A549 (cell line): Measurements from ENCODE around the gene TMEM53. TPM values are rescaled to one million over a fixed set of nuclear protein-coding genes. Genes with fewer than 3 reads are reported as not detected.

Experiments
- ATAC-seq, 2 experiments: fragments of 200-7000 bp in 1 of 2; fragments of >200 bp in 1 of 2; cut with Nextera tagmentation in 1 of 2; cut with Tn5 transposase in 1 of 2; 3 replicates each; pipeline versions ENCODE4 v1.8.0 to v1.9.1; 2018 to 2020; ENCODE audit warnings: mild to moderate bottlenecking in 1 of 2, moderate library complexity in 1 of 2
- CTCF ChIA-PET: fragments of 300-600 bp; sonication (Branson Sonifier 250); formaldehyde crosslinking; extraction: SDS; loops from one replicate; lab custom pipeline; 2021; ENCODE audit warnings: antibody characterized with exemption, inconsistent platforms; lab: Yijun Ruan, JAX
- POLR2A ChIA-PET: fragments of 350-600 bp; formaldehyde crosslinking; extraction: SDS; loops from one replicate; lab custom pipeline; 2021; ENCODE audit warnings: antibody characterized with exemption, inconsistent platforms; lab: Yijun Ruan, JAX
- DNase-seq, 2 experiments: peaks; one replicate each; pipeline versions ENCODE4 v3.0.0 to v3.0.0-alpha.2; 2011 to 2016; ENCODE audit warnings: low read depth in 1 of 2, low spot score in 1 of 2
- FAIRE-seq: peaks from 2 replicates; lab custom pipeline; 2011; peaks lifted over from hg19 to GRCh38; lab: Jason Lieb, UNC
- H3K27ac ChIP-seq, 2 experiments: fragments of >200 bp; sonication (Bioruptor Twin); formaldehyde crosslinking; 3 replicates each; pipeline ENCODE4 v1.5.1; 2016 to 2017
- H3K4me1 ChIP-seq: fragments of >200 bp; sonication (Bioruptor Twin); formaldehyde crosslinking; 3 replicates; pipeline ENCODE4 v1.6.1; 2016
- H3K4me2 ChIP-seq: fragments of >200 bp; sonication (Bioruptor Twin); formaldehyde crosslinking; 3 replicates; pipeline ENCODE4 v1.6.1; 2016
- H3K4me3 ChIP-seq: fragments of >200 bp; sonication (Bioruptor Twin); formaldehyde crosslinking; 3 replicates; pipeline ENCODE4 v1.5.1; 2016
- H3K9me3 ChIP-seq: fragments of >200 bp; sonication (Bioruptor Twin); formaldehyde crosslinking; 3 replicates; pipeline ENCODE4 v1.6.1; 2016
- CEBPB ChIP-seq, 2 experiments: fragments of >200 bp in 1 of 2; sonication (Bioruptor Twin) in 1 of 2; formaldehyde crosslinking in 1 of 2; IDR thresholded peaks; 2 replicates each; pipeline ENCODE4 v1.6.1; 2012 to 2016
- FOSB ChIP-seq: fragments of 250-450 bp; sonication (Bioruptor Pico); IDR thresholded peaks from 2 replicates; pipeline ENCODE4 v1.5.0; 2020; ENCODE audit warnings: mild to moderate bottlenecking, moderate library complexity
- FOSL2 ChIP-seq, 2 experiments: fragments of 450-650 bp in 1 of 2; fragments of >200 bp in 1 of 2; sonication (Bioruptor Twin) in 1 of 2; formaldehyde crosslinking; IDR thresholded peaks; 2 replicates each; pipeline versions ENCODE4 v1.5.0 to v1.6.1; 2016 to 2020; ENCODE audit warnings: mild to moderate bottlenecking in 1 of 2, moderate library complexity in 1 of 2
- GATA3 ChIP-seq: IDR thresholded peaks from 2 replicates; pipeline ENCODE4 v1.6.1; 2012; ENCODE audit warnings: borderline replicate concordance
- HDAC2 ChIP-seq: fragments of 200-600 bp; sonication (generic); IDR thresholded peaks from 2 replicates; pipeline ENCODE4 v1.6.1; 2016
- HOXA7 ChIP-seq: fragments of 250-450 bp; sonication (Bioruptor Pico); IDR thresholded peaks from 2 replicates; pipeline ENCODE4 v1.5.0; 2020; ENCODE audit warnings: mild to moderate bottlenecking, moderate library complexity
- KDM5A ChIP-seq: fragments of 200-600 bp; sonication (generic); IDR thresholded peaks from 2 replicates; pipeline ENCODE4 v1.6.1; 2016; ENCODE audit warnings: antibody characterized with exemption, mild to moderate bottlenecking
- MAZ ChIP-seq: fragments of 150-350 bp; IDR thresholded peaks from 2 replicates; pipeline ENCODE4 v1.6.1; 2014; ENCODE audit warnings: antibody characterized with exemption, low read depth, low read length, borderline replicate concordance
- MYC ChIP-seq: IDR thresholded peaks from 2 replicates; pipeline ENCODE4 v1.6.1; 2012; ENCODE audit warnings: mild to moderate bottlenecking, inconsistent platforms, low read length, improper control_type of control experiment, borderline replicate concordance
- NFE2L2 ChIP-seq: fragments of 150-350 bp; conservative IDR thresholded peaks from 2 replicates; pipeline ENCODE4 v1.6.1; 2014; ENCODE audit warnings: low read length
- POLR2A ChIP-seq: IDR thresholded peaks from 2 replicates; pipeline ENCODE4 v1.6.1; 2012; ENCODE audit warnings: mild to moderate bottlenecking, low read length
- RFX5 ChIP-seq: fragments of 450-650 bp; IDR thresholded peaks from 2 replicates; pipeline ENCODE4 v1.7.1; 2014; ENCODE audit warnings: antibody characterized with exemption, mild to moderate bottlenecking, moderate library complexity
- RNF2 ChIP-seq: fragments of 200-600 bp; sonication (generic); IDR thresholded peaks from 2 replicates; pipeline ENCODE4 v1.6.1; 2016; ENCODE audit warnings: low read depth, mild to moderate bottlenecking, antibody characterized with exemption, moderate library complexity, borderline replicate concordance
- SREBF2 ChIP-seq: fragments of 450-650 bp; IDR thresholded peaks from 2 replicates; pipeline ENCODE4 v1.6.1; 2014; ENCODE audit warnings: mild to moderate bottlenecking, moderate library complexity
- TFCP2L1 ChIP-seq: fragments of 250-450 bp; sonication (Bioruptor Pico); IDR thresholded peaks from 2 replicates; pipeline ENCODE4 v1.5.0; 2021; ENCODE audit warnings: mild to moderate bottlenecking
- TP53 ChIP-seq: fragments of 250-450 bp; sonication (Bioruptor Pico); IDR thresholded peaks from 2 replicates; pipeline ENCODE4 v1.5.0; 2021; ENCODE audit warnings: mild to moderate bottlenecking, moderate library complexity
- ZSCAN20 ChIP-seq: fragments of 250-450 bp; sonication (Bioruptor Pico); IDR thresholded peaks from 2 replicates; pipeline ENCODE4 v1.8.0; 2022; ENCODE audit warnings: mild to moderate bottlenecking, moderate library complexity
- WGBS: methylation state at CpG from one replicate; pipeline ENCODE4 v1.1.6; 2017; ENCODE audit errors: missing lambda C conversion rate; 5-methylcytosine and 5-hydroxymethylcytosine counted together
- polyA plus RNA-seq, 4 experiments: library from polyadenylated mRNA; depleted of rRNA in 3 of 4; stranded (reverse); fragments of >200 nt; fragmentation: RNase III in 1 of 4; extraction: RNeasy Plus Mini Kit Qiagen cat#74134 plus additional on column Dnase treatment in 1 of 4; gene quantifications; 2 replicates in 3 of 4; 3 replicates in 1 of 4; pipeline ENCODE4 v1.2.3, GENCODE V29; 2011 to 2017
- TF ChIP-seq, protein P1 (sequence below): fragments of >200 bp; sonication (Bioruptor Twin); formaldehyde crosslinking; IDR thresholded peaks from 3 replicates; pipeline ENCODE4 v1.6.1; 2016
- TF ChIP-seq, protein P2 (sequence below): IDR thresholded peaks from 2 replicates; pipeline ENCODE4 v1.6.1; 2012
- TF ChIP-seq, protein P3 (sequence below): fragments of 250-450 bp; sonication (Bioruptor Pico); IDR thresholded peaks from 2 replicates; pipeline ENCODE4 v1.5.0; 2020; ENCODE audit warnings: low read depth, mild to moderate bottlenecking, moderate library complexity
- TF ChIP-seq, protein P4 (sequence below): fragments of 250-450 bp; sonication (Bioruptor Pico); IDR thresholded peaks from 2 replicates; pipeline ENCODE4 v1.5.0; 2021; ENCODE audit warnings: mild to moderate bottlenecking, moderate library complexity, borderline replicate concordance
- TF ChIP-seq, protein P5 (sequence below): IDR thresholded peaks from 2 replicates; pipeline ENCODE4 v1.6.1; 2012; ENCODE audit warnings: low read depth, borderline replicate concordance

The TMEM53 gene
- polyA plus RNA-seq, 2 of the 4 experiments (the other 2 are of a cell fraction) = 6.2 to 8.0 TPM

DNA sequence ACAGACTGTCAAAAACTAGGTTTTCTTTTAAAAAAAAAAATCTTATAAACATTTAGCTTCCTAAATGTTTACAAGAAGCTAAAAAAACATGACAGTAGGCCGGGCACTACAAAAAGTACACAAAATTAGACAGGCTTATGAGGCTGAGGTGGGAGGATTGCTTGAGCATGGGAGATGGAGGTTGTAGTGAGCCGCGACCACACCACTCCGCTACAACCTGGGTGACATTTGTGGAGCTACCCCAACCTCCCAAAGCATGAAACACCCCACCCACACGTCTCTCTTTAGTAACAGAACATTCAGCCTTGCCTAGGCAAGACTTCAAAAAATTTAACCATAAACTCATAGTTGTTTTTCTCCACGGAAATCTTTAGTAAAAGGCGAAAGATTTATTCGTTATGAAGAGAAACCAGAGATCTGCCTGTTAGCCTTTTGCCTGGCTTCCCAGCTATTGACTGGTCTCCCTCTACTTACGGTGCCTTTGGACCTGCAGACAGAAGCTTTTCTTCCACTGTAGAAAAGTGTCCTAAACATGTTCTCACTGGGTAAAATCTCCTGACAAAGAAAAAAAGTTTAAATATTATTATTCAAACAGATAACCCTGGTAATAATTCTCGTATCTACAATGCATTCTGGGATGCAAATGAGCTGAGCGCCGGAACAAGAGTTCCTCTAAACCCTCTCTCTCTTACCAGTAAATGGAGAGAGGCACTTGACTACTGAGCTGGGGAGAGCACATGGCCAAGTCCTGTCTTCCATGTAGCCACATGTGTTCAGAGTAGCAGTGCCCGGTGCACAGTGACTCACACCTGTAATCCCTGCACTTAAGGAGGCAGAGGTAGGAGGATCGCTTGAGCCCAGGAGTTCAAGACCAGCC, 47.4 kb upstream of the TMEM53 start (continued):
- TF ChIP-seq, protein P1, sequence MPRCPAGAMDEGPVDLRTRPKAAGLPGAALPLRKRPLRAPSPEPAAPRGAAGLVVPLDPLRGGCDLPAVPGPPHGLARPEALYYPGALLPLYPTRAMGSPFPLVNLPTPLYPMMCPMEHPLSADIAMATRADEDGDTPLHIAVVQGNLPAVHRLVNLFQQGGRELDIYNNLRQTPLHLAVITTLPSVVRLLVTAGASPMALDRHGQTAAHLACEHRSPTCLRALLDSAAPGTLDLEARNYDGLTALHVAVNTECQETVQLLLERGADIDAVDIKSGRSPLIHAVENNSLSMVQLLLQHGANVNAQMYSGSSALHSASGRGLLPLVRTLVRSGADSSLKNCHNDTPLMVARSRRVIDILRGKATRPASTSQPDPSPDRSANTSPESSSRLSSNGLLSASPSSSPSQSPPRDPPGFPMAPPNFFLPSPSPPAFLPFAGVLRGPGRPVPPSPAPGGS = peak; percentile 100
- no peak for TF ChIP-seq RNF2
- peak; percentile 100 for TF ChIP-seq POLR2A
- peak; percentile 100 for TF ChIP-seq HOXA7 (CRISPR knock-in tag)
- peak; percentile 100 for TF ChIP-seq FOSB
- TF ChIP-seq, protein P2, sequence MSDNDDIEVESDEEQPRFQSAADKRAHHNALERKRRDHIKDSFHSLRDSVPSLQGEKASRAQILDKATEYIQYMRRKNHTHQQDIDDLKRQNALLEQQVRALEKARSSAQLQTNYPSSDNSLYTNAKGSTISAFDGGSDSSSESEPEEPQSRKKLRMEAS = peak; percentile 78
- peak; percentile 84; the same call in 1 of the 2 replicates for TF ChIP-seq GATA3
- TF ChIP-seq FOSL2 (IDR thresholded peaks at IDR 0.05) = no peak
- TF ChIP-seq FOSL2 (CRISPR knock-in tag; IDR thresholded peaks at IDR 0.05) = peak; percentile 79
- peak; percentile 99 for TF ChIP-seq TP53 (CRISPR knock-in tag)
- TF ChIP-seq, protein P3, sequence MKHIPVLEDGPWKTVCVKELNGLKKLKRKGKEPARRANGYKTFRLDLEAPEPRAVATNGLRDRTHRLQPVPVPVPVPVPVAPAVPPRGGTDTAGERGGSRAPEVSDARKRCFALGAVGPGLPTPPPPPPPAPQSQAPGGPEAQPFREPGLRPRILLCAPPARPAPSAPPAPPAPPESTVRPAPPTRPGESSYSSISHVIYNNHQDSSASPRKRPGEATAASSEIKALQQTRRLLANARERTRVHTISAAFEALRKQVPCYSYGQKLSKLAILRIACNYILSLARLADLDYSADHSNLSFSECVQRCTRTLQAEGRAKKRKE = peak; percentile 95
- peak; percentile 100 for TF ChIP-seq TFCP2L1 (CRISPR knock-in tag)
- peak; percentile 78; the same call in 1 of the 2 replicates for TF ChIP-seq MYC
- peak; percentile 81; the same call in 1 of the 2 replicates for TF ChIP-seq MAZ

DNA sequence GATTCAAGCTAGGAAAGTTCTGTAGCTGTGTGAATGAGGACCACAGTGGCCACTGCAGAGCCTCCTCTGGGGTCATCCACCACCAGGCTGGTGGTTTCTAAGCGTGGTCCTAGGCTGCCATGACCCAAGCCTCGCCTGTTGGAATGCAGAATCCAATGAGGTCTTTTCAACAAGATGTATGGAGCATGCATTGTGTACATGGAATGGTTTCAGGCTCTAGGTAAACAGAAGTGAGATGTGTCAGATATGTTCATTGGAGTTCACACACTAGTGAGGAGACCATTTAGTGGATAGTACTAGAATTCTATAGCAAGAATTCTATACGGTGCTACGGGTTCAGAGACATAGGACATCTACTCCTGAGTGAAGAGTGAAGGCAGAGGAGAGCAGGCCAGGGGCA, 46.0 kb upstream of the TMEM53 start:
- no peaks in the 10 kb centered on the region for H3K9me3 ChIP-seq
- FAIRE-seq = no peak
- H3K4me3 ChIP-seq = no peak overlapping the region
- no peak for TF ChIP-seq RFX5
- no peak for TF ChIP-seq FOSL2 (IDR thresholded peaks at IDR 0.05)
- TF ChIP-seq FOSL2 (CRISPR knock-in tag; IDR thresholded peaks at IDR 0.05) = no peak
- TF ChIP-seq TFCP2L1 (CRISPR knock-in tag) = no peak
- TF ChIP-seq SREBF2 = no peak
- no peak for TF ChIP-seq HDAC2
- no peak for TF ChIP-seq RNF2
- no peak for TF ChIP-seq KDM5A
- TF ChIP-seq, protein P4, sequence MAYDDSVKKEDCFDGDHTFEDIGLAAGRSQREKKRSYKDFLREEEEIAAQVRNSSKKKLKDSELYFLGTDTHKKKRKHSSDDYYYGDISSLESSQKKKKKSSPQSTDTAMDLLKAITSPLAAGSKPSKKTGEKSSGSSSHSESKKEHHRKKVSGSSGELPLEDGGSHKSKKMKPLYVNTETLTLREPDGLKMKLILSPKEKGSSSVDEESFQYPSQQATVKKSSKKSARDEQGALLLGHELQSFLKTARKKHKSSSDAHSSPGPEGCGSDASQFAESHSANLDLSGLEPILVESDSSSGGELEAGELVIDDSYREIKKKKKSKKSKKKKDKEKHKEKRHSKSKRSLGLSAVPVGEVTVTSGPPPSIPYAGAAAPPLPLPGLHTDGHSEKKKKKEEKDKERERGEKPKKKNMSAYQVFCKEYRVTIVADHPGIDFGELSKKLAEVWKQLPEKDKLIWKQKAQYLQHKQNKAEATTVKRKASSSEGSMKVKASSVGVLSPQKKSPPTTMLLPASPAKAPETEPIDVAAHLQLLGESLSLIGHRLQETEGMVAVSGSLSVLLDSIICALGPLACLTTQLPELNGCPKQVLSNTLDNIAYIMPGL = no peak
- TF ChIP-seq, protein P5, sequence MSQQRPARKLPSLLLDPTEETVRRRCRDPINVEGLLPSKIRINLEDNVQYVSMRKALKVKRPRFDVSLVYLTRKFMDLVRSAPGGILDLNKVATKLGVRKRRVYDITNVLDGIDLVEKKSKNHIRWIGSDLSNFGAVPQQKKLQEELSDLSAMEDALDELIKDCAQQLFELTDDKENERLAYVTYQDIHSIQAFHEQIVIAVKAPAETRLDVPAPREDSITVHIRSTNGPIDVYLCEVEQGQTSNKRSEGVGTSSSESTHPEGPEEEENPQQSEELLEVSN = no peak
- no peak for TF ChIP-seq MYC
- no peak for TF ChIP-seq FOSB
- TF ChIP-seq POLR2A = no peak
- TF ChIP-seq ZSCAN20 (CRISPR knock-in tag) = no peak
- TF ChIP-seq NFE2L2 = no peak
- TF ChIP-seq, protein P1 = no peak
- no peak for TF ChIP-seq CEBPB (IDR thresholded peaks at IDR 0.05)
- POLR2A ChIA-PET = interaction anchor here (2.0 kb wide), 1 partner anchor 46 kb away, joined by 28 read pairs; the partner anchor contains the start of genes ARMH1 and TMEM53
- 87% methylated on average over 4 of the region's 4 CpGs for WGBS
- ATAC-seq = no peak
- CTCF ChIA-PET = interaction anchor here (0.6 kb wide), 1 partner anchor 68 kb away, joined by 3 read pairs; the partner anchor contains the start of gene BEST4
- no peak for DNase-seq
- no peak overlapping the region for H3K4me2 ChIP-seq
- H3K4me1 ChIP-seq = peaks cover 6% of the 10 kb centered on the region; the same call in 1 of the 3 replicates
- no peak overlapping the region for H3K27ac ChIP-seq
